Activated naive CD8-positive, alpha-beta T cell (primary cell): ENCODE results near the gene RBMS1.
A peak's percentile ranks its signal among the peaks of the same experiment; 100 is the strongest.
"Not testable (repeated sequence)": the region's sequence is repeated elsewhere in the genome, so short reads cannot be mapped to it uniquely, and the experiment has no call there.

ENCODE experiments used
- H3K27ac Mint-ChIP-seq: one replicate; pipeline ENCODE4 v1.8.0; 2021; ENCODE audit warnings: mixed read lengths
- H3K27me3 Mint-ChIP-seq: one replicate; pipeline ENCODE4 v1.8.0; 2021; ENCODE audit warnings: mixed read lengths
- H3K36me3 Mint-ChIP-seq: one replicate; pipeline ENCODE4 v1.8.0; 2021; ENCODE audit warnings: mixed read lengths
- H3K4me1 Mint-ChIP-seq: one replicate; pipeline ENCODE4 v1.8.0; 2021; ENCODE audit warnings: low read depth, mixed read lengths
- H3K4me3 Mint-ChIP-seq: one replicate; pipeline ENCODE4 v1.8.0; 2021; ENCODE audit warnings: mild to moderate bottlenecking, mixed read lengths
- H3K9me3 Mint-ChIP-seq: one replicate; pipeline ENCODE4 v1.8.0; 2021; ENCODE audit warnings: low read depth, mixed read lengths

Gene RBMS1

DNA sequence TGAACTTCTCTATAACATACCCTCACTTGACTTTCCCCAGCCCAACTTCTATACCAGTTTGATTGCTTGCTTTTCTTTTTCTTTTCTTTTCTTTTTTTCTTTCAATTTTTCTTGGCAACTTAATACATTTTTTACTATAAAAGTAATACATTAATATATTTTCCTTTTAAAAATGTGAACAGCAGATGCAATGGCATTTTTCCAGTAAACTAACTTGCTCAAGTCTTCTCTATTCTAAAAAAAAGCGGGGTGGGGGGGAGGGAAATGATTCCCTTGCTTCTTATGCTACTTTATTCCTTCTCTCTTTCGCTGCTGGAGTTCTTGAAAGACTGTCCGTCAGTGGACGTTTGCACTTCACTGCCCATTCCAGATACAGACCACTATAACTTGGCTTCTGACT, 70.5 kb downstream of the RBMS1 start:
- Mint-ChIP-seq H3K4me1 (peaks cover 77% of the 10 kb centered on the region), H3K27ac (peak overlapping the region; percentile 90), H3K4me3 (peak overlapping the region; percentile 14)

DNA sequence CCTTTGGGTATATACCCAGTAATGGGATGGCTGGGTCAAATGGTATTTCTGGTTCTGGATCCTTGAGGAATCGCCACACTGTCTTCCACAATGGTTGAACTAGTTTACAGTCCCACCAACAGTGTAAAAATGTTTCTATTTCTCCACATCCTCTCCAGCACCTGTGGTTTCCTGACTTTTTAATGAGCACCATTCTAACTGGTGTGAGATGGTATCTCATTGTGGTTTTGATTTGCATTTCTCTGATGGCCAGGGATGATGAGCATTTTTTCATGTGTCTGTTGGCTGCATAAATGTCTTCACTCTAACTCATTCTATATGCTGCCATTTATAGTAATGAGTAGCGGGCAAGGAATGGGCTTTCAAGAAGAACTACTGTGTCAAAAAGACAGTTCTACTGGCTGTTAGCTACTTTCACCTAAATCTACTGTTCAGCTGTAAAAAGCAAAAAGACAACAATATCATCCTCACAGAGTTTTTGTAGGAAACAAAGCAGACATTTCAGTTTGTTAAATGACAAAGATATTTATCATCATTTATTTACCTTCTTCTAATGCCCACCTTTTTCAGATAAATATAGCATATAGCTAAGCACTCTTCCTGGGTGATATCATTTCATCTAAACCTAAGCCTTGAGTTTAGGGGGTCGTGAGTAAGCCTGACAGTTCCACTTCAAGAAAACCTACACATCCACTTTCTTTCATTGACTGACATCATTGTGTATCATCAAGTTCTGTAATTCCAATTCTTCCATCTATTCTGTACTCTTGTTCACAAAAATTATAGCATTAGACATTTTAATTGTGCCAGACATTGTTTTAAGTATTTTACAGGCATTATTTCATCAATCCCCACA, 71.7 kb downstream of the RBMS1 start:
- H3K27me3 Mint-ChIP-seq, H3K9me3 Mint-ChIP-seq, H3K36me3 Mint-ChIP-seq: not testable (repeated sequence)
- peak overlapping the region; percentile 63 for H3K4me3 Mint-ChIP-seq
- peak overlapping the region; percentile 90 for H3K27ac Mint-ChIP-seq
- H3K4me1 Mint-ChIP-seq, result peaks cover 77% of the 10 kb centered on the region

More for the DNA sequence above, 70.5 kb downstream of the RBMS1 start:
- no peaks in the 10 kb centered on the region for H3K9me3 Mint-ChIP-seq
- peaks cover 2% of the 10 kb centered on the region for H3K36me3 Mint-ChIP-seq
- no peaks in the 10 kb centered on the region for H3K27me3 Mint-ChIP-seq

DNA sequence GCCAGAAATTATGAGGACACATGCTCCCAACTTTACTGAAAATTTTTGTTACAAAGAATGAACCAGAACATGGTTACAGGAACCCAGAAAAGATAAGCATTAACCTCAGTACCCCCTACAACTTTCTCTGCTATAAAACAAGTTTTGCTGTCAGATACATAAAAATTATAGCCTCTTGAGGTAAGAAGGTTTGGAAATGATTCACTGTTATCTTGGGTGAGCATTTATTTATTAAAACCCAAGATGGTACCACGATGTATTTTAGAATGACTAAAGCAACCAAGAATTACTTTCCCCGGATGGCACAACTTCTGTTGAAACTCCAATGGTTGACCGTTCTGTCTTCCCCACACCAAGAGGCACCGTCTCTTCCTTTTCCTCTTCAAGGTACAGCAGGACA, 72.9 kb downstream of the RBMS1 start:
- Mint-ChIP-seq H3K4me3 (peak overlapping the region; percentile 18), H3K27me3 (no peaks in the 10 kb centered on the region), H3K27ac (peak overlapping the region; percentile 91), H3K4me1 (peaks cover 78% of the 10 kb centered on the region), H3K36me3 (peaks cover 2% of the 10 kb centered on the region), H3K9me3 (no peaks in the 10 kb centered on the region)

DNA sequence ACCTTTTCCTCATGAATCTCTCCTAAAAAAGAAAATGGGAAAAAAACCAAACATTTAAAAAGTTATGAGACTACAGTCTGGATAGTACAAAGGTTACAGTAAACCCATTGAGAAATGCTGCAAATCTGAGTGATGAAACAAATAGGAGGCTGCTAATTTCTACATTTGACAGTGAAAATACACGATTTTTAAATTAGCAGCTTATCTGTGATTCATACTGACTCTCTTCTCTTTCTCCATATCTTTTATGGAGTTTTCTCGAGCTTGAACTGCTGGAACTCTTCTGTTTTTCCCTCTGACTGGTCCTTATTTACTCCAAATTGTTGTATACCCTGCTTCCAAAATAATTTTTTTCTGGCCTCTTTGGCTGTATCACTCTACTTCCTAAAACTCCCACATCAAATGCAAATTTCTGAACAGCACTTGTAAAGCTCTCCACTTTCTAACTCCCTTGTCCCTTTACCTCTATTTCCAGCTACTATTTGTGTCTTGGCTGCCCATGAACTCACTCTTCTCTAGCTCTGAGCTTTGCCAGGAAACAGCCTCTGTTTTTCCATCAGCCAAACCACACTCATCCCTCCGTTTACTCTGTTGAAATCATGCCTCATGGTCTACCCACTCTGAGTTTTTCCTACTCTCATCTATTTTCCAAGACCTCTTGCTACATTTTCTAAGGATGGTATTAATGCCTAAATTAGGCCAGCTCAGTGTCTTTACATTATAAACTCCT, 73.7 kb downstream of the RBMS1 start:
- H3K36me3 Mint-ChIP-seq, result no peaks in the 10 kb centered on the region
- H3K9me3 Mint-ChIP-seq, result no peaks in the 10 kb centered on the region
- peak overlapping the region; percentile 1 for H3K4me3 Mint-ChIP-seq
- no peaks in the 10 kb centered on the region for H3K27me3 Mint-ChIP-seq
- peak overlapping the region; percentile 91 for H3K27ac Mint-ChIP-seq
- peaks cover 80% of the 10 kb centered on the region for H3K4me1 Mint-ChIP-seq

DNA sequence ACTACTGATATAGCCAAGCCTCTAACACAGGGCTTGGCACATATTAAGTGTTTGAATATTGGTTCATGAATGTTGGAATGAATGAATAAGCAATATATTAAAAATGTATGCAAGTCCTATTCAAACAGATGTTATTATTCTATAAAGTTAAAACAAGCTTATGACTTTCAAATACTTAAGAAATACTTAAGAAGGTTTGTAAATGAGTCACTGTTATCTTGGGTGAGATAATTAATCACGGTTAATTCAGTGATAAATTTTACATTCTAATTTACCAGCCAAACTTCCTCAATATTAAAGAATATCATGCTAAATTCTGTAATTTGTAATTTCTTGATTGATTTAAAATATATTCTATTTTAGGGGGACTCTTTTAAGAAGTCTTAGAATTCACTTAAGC, 74.8 kb downstream of the RBMS1 start:
- Mint-ChIP-seq H3K27ac (peak overlapping the region; percentile 93), H3K27me3 (no peaks in the 10 kb centered on the region), H3K9me3 (no peaks in the 10 kb centered on the region), H3K4me1 (peaks cover 84% of the 10 kb centered on the region), H3K36me3 (no peaks in the 10 kb centered on the region), H3K4me3 (no peak overlapping the region)

DNA sequence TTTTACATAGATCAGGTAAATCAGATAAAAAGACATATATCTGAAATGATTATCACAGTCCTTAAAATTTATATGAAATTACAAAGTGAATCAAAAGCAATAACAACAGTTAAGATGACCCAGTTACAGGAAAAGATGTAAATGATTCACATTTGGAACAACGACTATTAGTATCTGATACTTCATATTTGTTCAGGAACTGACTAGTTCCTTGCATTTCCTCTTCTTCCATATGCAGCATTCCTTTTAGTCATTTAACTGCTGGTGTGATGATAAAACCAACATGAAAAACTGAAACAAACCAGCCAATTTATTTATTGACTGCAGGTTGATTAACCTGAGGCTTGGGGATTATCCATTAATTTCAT, 75.2 kb downstream of the RBMS1 start:
- Mint-ChIP-seq H3K4me1 (peaks cover 83% of the 10 kb centered on the region), H3K4me3 (peak overlapping the region; percentile 64), H3K36me3 (no peaks in the 10 kb centered on the region), H3K27me3 (no peaks in the 10 kb centered on the region), H3K27ac (peak overlapping the region; percentile 93), H3K9me3 (no peaks in the 10 kb centered on the region)

DNA sequence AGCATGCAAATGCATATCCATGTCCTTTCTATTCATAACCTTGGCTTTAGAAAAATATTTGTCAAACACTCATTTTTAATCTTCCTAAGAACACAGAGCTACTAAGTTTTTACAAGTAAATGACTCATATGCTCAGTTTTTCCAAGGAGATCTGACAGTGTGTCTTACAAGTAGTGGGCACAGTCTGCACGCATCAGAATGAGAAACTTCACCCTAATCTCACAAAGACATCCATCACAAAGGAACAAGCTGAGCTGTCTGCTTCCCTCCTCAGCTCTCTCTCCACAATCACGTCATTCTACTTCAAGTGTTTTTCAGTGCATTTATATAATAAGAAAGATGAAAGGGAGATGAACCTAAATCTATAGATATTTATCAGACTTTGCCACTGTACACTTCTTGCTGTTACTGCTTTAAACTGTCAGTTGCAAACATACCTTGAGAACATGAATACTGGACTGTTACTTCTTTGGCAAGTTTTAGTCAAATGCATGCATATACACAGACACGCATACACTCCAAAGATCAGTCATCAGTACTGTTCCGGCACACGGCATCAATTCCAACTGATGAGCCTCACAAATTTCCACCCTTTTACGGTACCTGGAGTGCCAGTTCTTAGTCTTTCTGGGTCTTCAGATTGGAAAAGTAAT, 75.7 kb downstream of the RBMS1 start:
- H3K27ac Mint-ChIP-seq, result peak overlapping the region; percentile 93

DNA sequence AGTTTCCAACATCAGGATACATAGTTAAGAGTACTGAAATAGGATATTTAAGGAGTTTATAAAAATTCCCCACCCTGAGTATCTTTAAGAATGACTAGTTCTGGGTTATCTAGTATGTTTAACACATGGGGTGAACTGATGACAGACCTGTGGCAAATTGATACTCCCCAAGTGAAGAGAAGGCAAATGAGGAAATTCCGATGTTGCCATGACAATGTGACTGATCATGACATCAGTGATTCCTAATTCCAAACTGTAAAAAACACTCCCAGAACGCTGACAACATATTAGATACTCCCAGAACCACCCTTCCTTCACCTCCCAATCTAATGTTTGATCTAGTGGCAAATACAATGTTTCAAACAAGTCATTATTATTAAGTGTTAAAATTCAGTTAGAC, 77.6 kb downstream of the RBMS1 start:
- peak overlapping the region; percentile 56 for H3K27ac Mint-ChIP-seq
- no peak overlapping the region for H3K4me3 Mint-ChIP-seq
- no peaks in the 10 kb centered on the region for H3K9me3 Mint-ChIP-seq
- peaks cover under 1% of the 10 kb centered on the region for H3K36me3 Mint-ChIP-seq
- no peaks in the 10 kb centered on the region for H3K27me3 Mint-ChIP-seq
- peaks cover 86% of the 10 kb centered on the region for H3K4me1 Mint-ChIP-seq

More for the DNA sequence above, 75.7 kb downstream of the RBMS1 start:
- H3K9me3 Mint-ChIP-seq, result no peaks in the 10 kb centered on the region
- H3K4me1 Mint-ChIP-seq, result peaks cover 85% of the 10 kb centered on the region
- H3K36me3 Mint-ChIP-seq, result no peaks in the 10 kb centered on the region
- peak overlapping the region; percentile 64 for H3K4me3 Mint-ChIP-seq
- no peaks in the 10 kb centered on the region for H3K27me3 Mint-ChIP-seq

DNA sequence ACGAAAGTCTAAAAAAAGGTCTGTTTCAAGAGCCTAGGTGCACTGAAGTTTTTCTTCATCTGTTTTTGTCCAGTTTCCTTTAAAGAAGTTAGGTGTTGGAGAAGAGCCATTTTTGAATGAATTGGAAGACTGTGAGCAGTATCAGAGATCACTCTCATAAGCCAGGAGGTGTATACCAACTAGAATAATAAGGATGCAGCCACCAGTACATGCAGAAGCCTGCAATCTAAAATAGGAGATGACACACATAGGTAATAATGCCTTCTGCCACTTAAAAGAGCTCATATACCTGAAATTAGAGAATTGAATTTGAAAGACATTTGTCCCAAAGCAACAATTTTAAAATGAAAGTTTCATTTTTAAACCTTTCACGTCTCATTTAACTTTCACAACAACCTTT, 81.7 kb downstream of the RBMS1 start:
- Mint-ChIP-seq H3K27ac (peak overlapping the region; percentile 83), H3K27me3 (no peaks in the 10 kb centered on the region), H3K4me1 (peaks cover 76% of the 10 kb centered on the region), H3K4me3 (peak overlapping the region; percentile 80), H3K36me3 (peaks cover 5% of the 10 kb centered on the region), H3K9me3 (no peaks in the 10 kb centered on the region)

DNA sequence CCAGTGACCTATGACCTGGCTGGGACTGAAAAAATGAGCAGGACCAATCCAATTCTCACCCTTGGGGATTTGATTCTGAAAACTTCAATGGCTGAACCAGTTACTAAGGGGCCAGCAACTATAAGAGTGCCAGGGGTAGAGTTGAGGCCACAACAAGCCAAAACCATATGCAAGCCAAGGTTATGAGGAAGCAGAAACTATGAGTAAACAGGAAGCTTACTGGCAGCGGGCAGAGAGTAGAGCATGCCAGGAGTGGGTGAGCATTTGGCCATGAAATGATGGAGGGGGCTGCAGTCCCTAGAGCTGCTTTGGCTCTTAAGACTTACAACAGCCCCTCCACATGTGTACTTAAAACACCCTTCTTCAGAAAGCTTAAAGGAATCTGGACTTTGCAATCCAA, 82.4 kb downstream of the RBMS1 start:
- Mint-ChIP-seq H3K27me3 (no peaks in the 10 kb centered on the region), H3K4me1 (peaks cover 74% of the 10 kb centered on the region), H3K9me3 (no peaks in the 10 kb centered on the region), H3K36me3 (peaks cover 5% of the 10 kb centered on the region), H3K27ac (peak overlapping the region; percentile 83), H3K4me3 (peak overlapping the region; percentile 80)

DNA sequence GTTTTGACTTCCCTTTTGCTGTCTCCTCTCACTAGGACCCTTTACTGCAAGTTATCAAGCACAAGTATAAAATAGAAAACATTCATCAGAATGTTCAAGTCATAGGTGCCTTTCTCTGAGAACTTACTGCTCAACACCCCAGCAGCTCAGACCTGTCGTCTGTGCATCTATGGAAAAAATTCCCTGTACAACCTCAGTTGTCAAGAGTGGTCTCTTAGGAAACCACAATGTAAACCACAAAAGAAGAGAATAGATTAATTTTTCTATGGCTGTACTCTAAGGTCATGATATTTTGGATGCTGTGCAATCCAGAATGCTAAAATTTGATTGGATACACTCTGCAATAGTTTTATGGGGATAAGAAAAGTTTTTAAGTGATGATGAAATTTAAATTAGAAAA, 84.1 kb downstream of the RBMS1 start:
- H3K27ac Mint-ChIP-seq, result peak overlapping the region; percentile 95
- H3K27me3 Mint-ChIP-seq, result no peaks in the 10 kb centered on the region
- peaks cover 76% of the 10 kb centered on the region for H3K4me1 Mint-ChIP-seq
- peak overlapping the region; percentile 91 for H3K4me3 Mint-ChIP-seq
- H3K9me3 Mint-ChIP-seq, result no peaks in the 10 kb centered on the region
- peaks cover 5% of the 10 kb centered on the region for H3K36me3 Mint-ChIP-seq

DNA sequence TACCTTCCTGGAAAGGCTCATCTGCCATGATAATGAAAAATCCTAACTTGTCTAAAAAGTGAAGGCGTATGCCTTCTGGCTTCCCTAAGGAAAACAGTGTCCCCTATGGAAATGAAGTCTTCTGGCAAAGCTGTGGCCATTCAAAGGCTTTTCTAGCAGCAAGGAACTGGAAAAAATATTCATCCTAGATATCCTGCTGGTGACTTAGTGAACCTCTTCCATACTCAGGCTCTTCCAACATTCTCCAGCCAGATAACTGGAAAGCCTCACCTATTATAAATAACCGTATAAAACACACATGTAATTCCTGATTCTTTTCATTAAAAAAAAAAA, 84.7 kb downstream of the RBMS1 start:
- H3K9me3 Mint-ChIP-seq, result no peaks in the 10 kb centered on the region
- H3K36me3 Mint-ChIP-seq, result peaks cover 5% of the 10 kb centered on the region
- no peaks in the 10 kb centered on the region for H3K27me3 Mint-ChIP-seq
- peaks cover 77% of the 10 kb centered on the region for H3K4me1 Mint-ChIP-seq
- peak overlapping the region; percentile 91 for H3K4me3 Mint-ChIP-seq
- H3K27ac Mint-ChIP-seq, result peak overlapping the region; percentile 95

DNA sequence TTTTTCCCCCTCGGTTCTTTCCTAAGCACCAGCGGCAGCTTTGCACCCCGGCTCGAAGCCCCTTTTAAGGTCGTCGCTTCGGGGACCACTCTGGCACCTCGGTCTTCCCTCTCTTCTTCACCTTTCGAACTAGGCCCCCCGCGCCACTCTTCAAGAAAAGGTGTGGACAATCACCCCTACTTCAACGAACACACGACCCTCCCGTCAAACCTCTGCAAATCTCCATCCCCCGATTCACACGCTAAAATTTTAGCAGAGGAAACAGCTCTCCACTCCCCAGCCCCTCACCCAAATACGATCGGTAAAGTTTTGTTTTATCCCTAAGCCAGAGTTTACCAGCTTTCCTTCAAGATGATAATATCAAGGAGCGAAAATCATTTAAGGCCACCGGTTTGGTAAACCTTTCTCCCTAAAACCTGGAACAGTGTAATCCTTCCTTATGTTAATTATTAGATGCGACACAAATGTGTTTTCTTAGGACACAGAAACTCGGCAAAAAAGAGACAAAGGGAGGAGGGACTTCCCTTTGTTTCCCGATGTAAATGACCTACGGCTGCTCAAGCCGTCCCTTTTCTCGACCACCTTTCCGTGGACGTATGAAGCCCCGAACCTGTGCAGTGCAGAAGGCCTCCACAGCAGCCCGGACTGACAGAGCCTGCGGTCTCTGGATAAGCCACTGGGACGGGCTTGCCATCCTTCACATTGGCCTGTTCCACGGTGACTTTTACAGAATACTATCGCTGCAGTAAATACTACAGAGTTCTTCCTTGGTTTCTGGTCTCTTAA, 85.2 kb downstream of the RBMS1 start:
- H3K4me1 Mint-ChIP-seq, result peaks cover 80% of the 10 kb centered on the region
- no peaks in the 10 kb centered on the region for H3K9me3 Mint-ChIP-seq
- peaks cover 5% of the 10 kb centered on the region for H3K36me3 Mint-ChIP-seq
- peak overlapping the region; percentile 95 for H3K27ac Mint-ChIP-seq
- H3K4me3 Mint-ChIP-seq, result peak overlapping the region; percentile 91
- no peaks in the 10 kb centered on the region for H3K27me3 Mint-ChIP-seq

DNA sequence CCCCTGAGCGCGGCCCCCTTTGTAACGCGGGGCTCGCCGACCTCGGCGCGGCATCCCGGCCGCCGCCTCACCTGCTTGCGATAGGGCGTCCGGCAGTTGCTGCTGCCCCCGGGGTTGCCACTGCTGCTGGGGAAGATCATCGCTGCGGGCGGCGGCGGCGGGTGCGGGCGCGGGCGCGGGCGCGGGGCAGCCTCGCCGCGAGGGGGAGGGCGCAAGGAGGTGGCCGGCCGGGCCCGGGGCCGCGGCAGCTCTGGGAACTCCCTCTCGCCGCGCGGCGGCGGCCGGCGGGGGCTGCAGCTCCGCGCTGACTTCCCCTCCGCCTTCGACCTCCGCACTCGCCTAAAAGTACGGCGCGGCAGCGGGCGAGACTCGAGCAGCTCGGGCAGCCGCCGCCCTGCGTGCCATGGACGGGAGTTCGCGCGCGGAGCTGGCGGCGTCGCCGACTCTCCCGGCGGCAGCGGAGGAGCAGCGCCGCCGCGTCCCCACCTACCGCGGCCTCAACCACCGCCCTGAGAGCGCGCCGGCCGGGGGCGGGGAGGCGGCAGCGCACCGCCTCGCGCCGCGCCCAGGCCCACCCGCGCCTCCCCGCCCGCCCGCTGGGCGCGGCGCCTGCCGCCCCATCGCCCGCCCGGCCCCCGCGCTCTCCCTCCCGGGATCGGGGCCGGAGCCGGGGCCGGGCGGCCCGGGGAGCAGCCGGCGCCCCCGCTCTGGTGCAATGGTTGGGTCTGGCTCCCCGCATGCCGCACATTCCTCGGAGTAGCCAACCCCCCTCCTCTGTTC, 86.0 kb downstream of the RBMS1 start:
- H3K27ac Mint-ChIP-seq, result peak overlapping the region; percentile 95
- H3K27me3 Mint-ChIP-seq, result no peaks in the 10 kb centered on the region
- no peaks in the 10 kb centered on the region for H3K9me3 Mint-ChIP-seq
- H3K4me3 Mint-ChIP-seq, result peak overlapping the region; percentile 94
- H3K4me1 Mint-ChIP-seq, result peaks cover 80% of the 10 kb centered on the region
- peaks cover 5% of the 10 kb centered on the region for H3K36me3 Mint-ChIP-seq
